HG03460 (cell line): ENCODE data around the gene EFCAB6.

ENCODE experiments used
- ATAC-seq: cut with Tn5 transposase; IDR thresholded peaks from one replicate; pipeline ENCODE4 v1.9.1; 2021; ENCODE audit not compliant: unreplicated experiment

EFCAB6 gene

DNA sequence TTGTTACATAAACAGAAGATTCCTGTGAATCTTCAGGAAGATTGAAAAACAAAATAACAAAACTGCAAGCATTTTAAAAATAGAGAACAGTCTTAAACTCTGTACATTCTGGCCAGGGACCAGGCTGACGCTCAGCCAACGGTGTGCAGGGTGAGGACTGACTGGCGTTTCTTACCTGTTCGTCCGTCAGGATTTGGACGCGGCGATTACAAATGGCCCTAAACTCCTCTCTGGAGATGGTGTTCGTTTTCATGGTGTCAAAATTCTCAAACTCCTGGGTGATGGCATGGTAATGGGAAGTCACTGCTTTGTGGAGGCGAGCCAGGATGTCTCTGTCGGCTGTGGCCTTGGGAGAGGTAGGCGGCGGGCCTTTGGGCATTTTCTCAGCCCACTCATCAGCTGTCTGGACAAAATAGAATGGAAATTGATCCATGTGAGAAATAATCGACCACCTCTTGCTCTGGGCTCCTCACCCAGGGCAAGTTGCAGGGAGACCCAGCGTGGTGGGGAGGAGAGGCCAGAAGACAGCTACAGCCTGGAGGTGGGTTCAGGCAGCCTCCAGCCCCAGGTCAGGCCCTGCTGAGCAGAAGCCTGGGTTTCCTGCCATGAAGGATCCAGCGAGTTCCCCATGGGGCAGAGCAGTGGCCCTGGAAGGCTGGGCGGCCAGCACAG, 257.3 kb downstream of the EFCAB6 start:
- ATAC-seq, result no peak

DNA sequence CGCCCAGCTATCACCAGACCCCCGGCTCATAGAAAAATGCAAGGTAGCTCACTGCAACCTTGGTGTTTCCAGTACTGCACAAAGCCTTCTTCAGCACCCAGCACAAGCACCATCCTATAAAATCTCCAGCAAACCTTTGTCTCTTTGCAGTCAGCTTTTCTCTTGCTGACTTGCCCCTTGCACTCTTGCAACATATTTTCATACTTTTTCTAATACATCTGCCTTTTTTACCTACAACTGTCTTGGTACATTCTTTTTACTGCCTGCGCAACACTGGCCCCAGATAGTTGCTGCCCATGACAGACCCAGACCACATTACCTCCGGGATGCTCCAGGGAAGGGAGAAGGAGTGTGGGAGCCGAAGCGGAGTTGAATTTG, 257.9 kb downstream of the EFCAB6 start:
- no peak for ATAC-seq

DNA sequence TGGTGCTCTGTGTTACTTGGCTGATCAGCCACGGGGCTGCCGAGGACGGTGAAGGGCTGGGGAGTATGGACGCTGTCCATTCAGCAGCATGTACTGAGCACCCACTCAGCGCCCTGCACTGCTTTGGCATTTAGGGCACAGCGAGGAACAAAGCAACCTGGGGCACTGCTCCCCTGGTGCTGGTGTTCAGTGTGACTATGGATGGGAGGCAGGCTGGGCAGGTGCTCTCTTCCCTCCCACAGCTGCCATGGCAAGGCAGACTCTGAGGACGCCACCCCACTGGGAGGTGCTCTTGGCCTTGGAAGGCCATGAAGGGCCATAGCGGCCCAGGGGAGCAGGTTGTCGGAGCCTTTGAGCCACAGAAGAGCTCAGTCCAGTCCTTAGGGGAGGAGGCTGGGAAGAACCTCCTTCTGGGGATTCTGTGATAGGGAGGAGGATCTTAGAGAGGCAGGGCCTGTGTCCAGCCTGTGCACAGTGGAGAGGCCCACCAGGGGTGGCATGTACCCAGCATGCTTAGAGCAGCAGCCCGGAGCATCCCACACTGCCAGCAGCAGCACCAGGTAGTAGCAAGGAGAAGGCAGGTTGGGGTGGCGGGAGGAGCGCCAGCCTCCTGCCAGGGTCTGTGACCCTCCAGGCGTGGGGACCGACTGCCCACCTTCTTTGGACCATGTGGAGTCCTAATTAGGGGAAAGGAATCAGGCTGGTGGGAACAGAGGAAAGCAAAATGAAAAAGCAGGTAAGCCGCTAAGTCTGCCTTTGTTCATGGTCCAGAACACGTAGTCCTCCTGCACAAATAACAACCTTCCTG, 258.4 kb downstream of the EFCAB6 start:
- ATAC-seq, result no peak

DNA sequence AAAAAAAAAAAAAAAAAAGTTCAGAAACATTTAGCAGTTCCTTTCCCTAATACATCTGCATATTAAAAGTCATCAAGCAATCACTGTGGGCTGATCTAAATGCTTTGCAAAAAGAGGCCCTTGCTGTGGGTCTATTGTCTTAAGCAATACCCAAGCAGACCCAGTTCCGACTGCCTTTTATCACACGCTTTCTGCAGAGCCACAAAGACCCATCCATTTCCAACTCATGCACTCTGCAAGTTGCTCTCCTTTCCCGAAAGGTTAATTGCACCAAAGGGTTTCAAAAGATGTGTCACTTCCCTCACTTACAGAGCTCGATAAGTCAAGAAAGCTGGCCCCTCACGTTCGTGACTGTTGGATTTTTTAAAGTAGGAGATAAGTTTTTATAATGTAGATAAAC, 261.4 kb downstream of the EFCAB6 start:
- ATAC-seq, result no peak

DNA sequence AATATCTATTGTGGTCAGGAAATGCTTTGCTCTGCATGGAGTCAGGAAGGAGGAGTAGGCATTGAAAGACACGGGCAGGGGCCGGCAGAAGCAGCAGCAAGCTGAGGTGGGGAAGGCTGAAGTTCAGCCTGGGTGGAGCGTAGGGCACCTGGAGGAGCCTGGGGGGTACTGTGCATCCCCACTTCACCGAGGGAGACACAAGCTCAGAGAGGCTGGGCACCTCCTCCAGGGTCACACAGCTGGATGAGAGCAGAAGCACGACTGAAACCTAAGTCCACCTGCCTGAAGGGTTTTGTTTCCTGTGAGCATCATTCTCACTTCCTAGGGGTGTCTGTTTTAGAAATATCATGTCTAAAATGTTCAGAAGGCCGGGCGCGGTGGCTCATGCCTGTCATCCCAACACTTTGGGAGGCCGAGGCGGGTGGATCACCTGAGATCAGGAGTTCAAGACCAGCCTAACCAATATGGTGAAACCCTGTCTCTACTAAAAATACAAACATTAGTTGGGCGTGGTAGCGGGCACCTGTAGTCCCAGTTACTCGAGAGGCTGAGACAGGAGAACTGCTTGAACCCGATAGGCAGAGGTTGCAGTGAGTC, 262.0 kb downstream of the EFCAB6 start:
- ATAC-seq, result no peak

DNA sequence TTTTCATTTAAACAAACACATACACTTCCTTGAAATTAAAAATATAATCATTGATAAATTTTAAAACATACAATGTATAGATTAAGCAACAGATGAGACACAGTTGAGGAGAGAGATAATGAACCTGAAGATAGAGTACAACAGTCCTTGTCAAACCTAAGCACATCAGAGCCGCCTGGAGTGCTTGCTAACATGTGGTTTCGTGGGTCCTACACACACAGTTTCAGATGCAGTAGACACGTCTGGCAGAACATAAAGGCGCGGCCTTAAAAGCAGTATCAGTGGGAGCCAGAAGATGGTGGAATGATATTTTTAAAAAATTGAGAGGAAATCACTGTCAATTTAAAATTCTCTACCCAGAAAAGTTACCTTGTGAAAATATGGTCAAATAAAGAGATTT, 265.9 kb downstream of the EFCAB6 start:
- ATAC-seq, result no peak

DNA sequence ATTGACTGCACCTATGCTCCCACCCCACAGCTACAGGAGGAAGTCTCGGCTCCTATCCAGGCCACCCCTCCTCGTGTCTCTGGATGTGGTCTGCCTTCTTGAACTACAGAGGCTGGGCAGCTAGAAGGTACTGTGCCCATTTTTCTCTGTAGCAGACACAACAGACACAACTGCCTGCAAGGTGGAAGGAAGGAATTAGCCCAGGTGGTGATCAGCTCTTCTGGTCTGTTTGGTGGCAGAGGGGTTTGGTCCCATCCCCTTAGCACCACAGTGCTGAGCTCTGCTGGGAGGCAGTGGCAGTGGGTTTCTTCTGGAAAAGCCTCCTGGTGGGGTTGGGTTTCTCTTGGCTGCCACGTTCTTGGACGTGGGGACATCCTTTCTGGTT, 267.8 kb downstream of the EFCAB6 start:
- ATAC-seq, result no peak

DNA sequence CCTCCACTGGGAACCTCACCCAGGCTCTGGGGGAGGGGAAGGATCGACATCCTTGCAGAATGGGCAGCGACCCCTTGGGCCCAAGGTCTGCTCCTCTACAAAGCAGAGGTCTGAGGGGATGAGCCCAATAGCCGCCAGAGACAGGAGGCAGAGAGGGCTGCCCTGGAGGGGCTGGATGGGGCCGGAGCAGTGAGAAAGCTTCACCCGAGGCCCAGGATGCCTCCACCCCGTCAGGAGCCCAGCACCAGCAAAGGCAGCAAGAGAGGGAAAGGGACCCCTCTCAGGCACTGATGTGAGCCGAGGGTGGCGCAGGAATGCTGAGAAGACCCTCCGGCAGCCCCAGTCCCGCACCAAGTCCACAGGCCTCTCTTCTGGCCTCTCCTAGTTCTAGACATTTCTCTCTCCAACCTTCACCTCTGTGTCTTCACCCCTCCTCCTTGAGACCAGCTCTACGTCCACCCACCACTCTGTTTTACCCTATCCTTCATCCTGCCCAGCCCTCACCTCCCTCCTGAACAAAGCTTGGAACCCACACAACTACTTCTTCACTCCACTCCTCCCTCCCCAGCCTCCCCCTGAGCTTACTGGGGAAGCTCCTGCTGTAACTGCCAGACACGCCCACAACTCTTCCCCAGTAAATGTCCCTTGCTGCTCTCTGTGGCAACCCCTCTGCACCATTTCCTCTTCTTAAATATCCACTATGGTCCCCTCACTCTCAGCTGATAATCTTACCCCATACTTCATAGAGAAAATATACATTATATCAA, 268.4 kb downstream of the EFCAB6 start:
- no peak for ATAC-seq

DNA sequence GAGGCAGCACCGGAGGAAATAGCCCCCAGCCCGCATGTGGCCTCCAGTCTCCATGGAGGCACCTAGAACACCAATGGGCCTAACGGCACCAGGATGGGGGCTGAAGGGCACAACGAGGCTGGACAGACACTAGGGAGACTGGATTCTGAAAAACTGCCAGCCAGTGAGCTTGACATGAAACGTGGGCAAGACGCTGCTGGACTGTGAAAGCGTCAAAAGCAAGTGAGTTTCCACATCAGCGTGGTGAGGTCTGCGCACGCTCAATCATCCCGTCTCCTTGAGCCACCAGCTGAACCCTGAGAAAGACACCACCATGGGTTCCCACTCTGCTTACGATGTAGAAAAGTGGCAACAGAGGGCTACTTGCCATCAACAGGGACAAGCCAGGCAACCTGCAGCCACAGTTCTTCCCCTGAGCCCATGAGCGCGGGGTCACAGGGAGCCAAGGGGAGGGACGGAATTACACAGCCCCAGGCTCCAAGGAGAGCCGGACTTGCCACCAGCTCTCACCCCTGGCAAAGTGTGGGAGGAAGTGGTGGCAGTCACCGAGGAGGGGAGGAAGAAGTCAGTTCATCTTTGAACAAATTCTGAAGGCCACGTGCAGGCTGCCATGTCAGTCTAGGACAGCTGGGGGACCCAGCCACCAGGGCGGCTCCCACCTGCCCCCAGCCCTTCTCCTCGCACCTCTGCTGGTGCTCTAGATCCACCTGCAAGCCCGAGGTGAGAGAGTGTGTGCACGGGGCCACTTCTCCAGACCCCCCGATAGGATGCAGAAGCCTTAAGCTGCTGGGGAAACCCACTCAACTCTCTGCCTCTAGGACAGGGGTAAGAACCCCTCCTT, 269.2 kb downstream of the EFCAB6 start:
- no peak for ATAC-seq

DNA sequence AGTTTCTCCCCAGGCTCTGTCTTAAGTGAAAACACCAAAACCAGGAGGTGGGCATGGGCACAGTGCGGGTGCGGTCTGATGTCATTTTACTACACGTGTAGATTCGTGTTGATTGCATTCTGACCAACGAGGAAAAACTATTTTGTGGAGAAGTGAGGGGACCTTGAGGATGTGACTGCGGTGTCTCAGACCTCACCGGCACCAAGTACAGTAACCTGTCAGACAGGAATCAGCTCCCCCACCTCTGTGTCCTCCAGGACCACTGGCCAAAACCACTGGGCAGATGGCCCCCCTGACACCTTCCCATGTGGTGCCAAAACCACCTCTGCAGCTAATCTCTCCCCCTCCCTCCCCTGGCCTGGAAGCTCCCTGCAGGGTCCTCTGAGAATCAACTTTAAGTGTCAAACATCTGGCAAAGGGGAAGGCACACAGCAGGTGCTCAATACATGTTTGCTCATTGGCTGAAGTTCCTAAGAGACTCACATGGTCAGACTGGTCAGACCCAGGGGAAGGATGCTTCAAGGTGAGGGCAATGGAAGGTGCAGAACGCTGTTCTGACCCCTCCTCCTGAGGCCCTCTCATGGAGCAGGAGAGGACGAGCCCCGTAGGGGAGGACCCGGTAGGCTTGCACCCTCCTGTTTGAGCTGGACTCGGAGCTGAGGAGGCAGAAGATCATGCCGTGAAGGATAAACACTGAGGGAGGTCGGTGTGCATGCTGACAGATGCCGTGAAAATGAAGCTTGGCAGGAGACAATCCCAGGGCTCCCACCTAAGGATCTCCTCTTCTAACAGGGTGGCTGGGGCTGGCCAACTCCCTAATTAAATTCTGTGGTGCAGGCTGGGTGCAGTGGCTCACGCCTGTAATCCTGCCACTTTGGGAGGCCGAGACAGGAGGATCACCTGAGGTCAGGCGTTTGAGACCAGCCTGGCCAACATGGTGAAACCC, 270.4 kb downstream of the EFCAB6 start:
- ATAC-seq, result no peak

DNA sequence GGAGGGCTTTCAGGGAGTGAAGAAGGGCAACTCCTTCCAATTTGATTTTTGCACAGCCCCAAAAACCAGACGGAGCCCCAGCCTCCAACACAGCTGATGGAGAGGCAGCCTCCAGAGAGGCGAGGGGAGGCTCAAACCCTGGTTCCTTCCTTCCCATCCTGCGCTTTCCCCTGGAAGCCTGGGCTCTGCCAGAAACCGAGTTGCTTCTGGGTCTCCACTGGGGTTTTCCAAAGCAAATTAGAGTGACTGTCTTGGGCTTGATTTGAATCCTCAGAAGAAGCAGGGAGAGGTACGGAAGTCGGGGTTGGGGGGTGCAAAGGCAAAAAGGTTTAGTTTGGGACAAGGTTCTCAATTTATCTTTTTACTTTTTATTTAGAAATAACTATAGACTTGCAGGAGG, 271.1 kb downstream of the EFCAB6 start:
- no peak for ATAC-seq

DNA sequence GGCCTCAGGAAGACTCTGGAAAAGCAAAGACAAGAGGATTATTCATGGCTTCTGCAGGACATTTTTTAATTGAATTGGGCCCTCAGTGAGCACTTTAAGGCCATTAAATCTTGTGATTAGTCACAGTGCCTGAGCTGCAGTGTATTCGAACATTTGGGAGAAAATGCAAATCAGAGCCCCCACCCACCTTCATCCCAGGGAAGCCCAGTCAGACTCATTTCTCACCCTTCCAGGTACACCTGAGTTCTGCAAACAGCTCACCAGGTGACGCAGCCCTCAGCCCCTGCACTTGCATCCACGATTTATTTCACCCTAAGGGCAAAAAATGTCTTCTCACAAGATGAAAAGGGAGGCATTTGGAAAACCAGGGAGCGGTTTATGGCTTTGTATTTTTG, 271.6 kb downstream of the EFCAB6 start:
- no peak for ATAC-seq

DNA sequence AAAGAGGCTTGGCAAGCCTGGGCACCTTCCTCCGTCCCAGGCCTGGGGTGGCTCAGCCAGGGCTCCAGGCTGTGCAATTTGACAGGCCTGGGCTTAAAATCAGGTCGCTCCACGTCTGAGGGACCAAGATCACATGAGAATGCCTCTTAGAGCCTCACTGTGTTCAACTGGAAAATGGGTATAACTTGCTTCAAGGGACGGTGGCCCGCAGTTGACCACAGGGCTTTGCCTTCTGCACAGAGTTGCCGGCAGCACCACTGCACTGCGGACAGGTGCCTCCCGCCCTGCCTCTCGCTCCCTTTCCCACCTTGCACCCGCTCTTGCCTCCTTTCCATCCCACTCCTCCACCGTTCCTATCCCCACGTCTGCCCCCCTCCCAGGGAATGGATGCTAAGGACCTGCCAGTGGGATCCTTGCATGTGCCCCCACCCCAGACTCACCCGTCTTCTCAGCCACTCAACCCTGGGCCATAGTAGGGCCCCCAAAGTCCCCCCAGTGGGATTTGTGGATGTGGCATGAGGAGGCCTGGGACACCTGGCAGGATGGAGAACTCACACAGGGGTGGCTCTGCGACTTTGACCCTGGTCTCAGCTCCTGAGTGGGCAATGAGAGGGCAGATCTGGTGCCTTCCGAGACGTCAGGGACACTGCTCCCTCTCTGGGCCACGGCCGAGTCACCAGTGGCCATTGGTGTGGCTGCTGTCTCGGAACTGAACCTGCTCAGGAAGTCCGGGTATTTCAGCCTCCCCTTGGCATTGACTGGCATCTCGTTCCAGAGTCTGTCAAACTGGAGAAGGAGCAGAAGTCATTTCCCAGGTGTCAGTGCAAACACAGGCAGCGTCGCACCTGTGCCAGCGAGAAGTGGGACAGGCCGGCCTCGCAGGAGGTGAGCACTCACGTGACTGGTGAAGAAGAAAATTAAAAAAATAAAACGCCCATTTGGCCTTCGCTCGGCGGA, 272.3 kb downstream of the EFCAB6 start:
- no peak for ATAC-seq

DNA sequence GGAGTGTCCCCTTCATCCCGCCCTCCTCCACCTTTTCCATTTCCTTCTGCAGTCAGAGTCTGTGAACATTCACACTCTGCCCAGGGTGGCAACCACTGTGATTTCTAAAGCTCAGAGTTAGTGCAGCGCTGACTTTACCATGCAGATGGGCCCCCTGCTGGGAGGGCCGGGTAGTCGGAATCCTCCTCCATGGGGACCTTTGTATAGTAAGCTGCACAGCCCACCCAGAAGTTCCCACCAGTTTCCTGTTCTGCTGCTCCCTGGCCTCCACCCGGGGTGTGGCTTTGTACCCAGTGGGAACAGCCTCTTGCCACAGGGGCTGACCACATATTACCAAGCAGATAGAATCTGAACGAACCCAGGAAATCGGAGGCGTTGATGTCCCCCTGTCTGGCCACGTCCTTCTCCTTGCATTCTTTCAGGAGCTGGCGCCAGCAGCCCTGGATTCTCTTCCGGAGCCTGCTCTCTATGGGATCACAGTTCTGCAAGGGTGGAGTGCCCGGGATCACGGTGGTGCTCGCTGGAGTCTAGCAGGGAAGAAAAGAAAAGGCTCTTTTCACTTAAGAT, 275.0 kb downstream of the EFCAB6 start:
- no peak for ATAC-seq

DNA sequence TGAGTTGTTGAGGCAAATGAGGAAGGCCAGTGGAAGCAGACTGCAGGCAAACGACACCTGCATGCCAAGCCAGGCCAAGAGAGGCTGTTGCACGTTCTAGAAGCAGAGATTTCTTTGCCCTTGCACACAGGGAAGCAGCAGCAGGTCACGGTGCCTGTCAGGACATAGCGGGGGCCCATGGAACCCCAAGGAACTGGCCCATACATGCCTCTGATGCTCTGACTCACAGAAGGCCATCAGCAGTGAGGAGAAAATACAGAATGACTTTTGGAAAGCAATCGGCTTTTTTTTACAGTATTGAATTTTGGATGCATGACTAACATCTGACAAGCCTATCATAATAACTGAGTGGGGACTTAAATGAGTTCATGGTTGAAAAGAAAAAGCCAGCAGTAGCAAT, 276.4 kb downstream of the EFCAB6 start:
- ATAC-seq, result no peak

DNA sequence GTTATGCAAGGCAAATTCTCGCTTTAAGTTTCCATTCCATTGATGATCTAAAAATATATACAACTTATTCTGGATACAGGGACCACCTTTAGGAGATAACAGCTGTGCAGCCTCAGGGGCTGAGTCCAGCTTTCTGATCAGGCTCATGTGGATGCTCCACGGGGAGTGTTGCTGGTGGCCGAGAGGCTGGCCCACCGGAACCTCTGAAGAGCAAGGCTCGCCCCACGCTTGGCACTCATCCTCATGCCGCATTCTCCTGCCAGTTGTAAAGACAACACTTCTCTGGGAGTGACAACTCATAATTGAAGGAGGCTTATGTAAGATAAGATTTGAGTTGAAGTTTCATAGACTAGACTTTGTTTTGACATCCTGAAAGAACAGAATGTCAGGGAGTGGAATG, 276.8 kb downstream of the EFCAB6 start:
- ATAC-seq, result no peak

DNA sequence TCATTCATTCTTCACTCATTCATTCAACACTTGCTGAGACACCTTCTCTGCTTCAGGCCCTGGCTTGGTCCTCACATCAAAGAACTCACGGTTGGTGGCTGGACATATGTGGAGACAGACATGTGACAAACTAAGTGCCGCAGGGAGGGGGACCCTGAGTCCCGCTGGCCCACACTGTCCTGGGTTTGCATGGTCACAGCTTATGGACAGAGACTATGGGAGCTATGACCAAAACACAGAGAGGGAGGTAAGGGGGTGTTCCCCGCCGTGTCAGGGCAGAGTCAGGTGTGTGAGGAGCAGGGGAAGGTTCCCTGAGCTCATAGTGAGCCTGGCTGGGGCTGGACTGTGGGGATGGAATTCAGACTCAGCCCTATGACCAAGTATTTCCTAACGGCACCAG, 277.2 kb downstream of the EFCAB6 start:
- no peak for ATAC-seq
